GM19395 (cell line): ENCODE measurements around the gene TUBB.
"Not testable (repeated sequence)": the region's sequence is repeated elsewhere in the genome, so short reads cannot be mapped to it uniquely, and the experiment has no call there.

Experiments
- ATAC-seq: cut with Tn5 transposase; IDR thresholded peaks from one replicate; pipeline ENCODE4 v1.9.1; 2021; ENCODE audit warnings: mild to moderate bottlenecking, moderate library complexity; ENCODE audit not compliant: unreplicated experiment

TUBB gene

DNA sequence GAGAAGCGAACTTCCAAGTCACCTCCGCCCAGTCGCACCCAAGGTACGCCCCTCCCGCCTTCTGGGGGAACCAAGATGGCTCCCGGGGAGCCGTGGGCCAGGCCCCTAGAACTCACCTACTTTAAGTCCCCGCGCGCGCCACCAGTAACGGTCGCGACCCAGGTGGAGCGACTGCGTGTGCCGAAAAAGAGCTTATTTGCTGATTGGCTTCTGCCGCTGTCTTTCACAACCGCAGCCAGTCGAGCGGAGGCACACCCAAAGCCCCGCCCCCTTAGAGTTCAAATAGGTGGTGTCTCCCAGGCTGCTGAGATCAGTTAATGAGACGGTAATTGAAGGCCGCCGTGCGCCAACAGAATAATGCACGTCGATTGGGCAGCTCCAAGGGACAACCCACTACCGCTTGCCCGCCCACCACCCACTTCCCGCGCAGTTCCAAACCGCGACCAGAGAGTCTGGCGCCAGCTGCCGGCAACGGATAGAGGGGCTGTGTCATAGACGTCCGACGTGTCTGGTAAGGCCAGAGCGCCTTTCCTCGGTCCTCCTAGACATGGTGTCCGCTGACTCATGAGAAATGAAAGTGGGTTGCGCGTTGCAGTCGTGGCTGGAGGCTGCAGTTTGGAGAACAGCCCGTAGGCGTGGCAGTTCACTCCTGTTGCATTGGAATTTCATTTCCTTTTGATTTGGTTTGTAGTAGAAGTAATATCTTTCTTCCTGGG is 2.9 kb upstream of the TUBB start, which contains the start of gene MDC1:
MDC1 (minus strand) TSS at position 153 of the 716 bp plus-strand sequence. CDS start 2,106 bp downstream, outside the sequence.
- peak; percentile 80 for ATAC-seq

DNA sequence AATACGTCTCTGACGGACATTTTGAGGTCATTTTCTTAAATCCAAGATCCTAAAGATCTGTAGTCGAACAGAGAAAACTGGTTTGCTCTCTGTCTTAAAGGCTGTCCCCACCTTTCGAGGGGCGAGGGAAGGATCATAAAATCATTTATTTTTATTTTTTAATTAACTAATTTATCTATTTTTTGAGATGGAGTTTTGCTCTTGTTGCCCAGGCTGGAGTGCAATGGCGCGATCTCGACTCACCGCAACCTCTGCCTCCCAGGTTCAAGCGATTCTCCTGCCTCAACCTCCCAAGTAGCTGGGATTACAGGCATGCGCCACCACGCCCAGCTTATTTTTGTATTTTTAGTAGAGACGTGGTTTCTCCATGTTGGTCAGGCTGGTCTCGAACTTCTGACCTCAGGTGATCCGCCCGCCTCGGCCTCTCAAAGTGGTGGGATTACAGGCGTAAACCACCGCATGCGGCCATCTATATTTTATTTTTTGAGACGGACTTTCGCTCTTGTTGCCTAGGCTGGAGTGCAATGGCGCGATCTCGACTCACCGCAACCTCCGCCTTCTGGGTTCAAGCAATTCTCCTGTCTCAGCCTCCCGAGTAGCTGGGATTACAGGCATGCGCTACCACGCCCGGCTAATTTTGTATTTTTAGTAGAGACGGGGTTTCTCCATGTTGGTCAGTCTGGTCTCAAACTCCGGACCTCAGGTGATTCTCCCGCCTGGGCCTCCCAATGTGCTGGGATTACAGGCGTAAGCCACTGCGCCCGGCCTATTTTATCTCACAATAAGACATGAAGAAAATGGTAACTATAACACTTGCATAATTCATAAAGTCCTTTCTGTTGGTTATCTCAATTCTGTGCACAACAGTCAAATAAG is 2.1 kb upstream of the TUBB start:
- not testable (repeated sequence) for ATAC-seq

DNA sequence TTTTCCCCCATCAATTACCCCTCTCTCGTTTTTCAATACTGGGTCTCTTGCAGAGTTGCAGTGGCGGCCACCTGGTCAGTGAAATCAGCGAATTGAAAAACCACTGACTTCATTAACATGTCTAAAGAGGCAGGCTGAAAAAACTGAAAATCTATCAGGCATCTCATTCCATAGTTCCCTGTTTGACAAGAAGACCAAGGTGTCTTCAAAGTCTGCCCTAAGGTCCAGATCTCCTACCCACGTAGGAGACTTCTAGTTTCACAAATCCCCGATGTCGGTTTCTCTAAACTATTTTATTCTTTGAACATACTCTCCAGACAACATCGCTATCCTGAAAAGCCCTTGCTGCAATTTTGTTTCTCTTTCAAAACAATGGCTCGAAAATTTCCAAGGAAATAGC is 796 bp upstream of the TUBB start:
- no peak for ATAC-seq

DNA sequence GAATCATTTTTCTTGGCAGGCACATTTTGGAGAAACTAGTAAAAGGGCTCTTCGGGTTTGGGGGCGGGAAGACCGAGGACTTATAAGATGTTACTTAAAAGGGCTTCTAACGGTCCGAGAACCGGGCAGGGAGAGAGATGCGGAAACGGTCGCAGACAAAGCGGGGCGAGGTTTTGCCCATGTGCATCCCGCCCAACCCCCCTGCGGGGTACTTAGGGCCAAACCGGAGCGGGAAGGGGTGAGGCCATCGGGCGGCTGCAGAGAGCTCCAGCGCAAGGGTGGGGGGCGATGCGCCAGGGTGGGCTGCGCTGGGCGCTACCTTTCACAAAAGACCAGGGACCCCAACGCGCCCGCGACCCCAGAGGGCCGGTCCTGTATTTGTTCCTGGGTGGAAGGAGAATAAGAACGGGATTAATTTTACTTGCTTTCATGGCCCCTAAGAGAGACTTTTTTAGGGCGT is 616 bp downstream of the TUBB start:
- ATAC-seq, result no peak

DNA sequence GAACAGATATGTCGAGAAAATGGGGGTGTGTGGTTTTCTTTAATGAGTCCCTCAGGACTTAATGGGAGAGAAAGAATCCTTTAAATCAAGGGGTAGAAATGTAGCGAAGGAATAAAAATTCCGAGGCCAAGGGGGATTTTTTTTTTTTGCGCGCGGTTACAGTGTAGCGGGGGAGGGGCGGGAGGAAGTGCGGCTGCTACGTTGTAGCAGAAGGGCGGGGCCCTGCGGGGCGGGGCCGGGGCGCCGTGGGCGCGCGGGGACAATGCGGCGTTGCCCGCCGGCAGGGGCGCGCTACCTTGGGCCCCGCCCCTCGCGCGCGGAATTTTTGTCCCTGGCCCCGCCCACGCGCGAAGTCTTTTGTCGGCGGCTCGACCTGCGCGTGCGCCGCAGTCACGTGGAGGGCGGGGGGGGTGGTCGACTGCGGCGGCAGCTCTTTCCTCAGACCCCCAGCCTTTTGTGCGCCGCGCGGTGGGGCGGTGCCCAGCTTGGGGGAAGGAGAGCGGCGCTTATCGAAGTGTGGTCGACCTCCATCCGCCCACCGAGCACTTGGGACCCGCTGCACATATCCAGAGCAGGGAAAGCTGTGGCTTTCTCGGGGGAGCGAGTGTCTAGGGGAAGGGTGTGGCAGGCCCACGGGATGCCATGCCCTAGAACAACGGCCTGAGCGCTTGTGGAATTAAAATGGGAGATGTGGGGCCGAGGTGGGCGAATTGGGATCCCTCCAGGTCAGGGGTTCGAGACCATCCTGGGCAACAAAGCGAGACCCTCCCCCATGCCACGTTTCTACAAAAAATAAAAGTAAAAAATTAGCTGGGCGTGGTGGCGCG is 1.3 kb downstream of the TUBB start:
- no peak for ATAC-seq

DNA sequence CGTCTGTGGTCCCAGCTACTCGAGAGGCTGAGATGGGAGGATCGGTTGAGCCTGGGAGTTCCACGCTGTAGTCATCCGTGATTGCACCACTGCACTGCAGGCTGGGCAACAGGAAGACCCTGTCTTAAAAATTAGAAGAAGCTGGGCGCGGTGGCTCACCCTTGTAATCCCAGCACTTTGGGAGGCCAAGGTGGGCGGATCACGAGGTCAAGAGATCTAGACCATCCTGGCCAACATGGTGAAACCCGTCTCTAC is 1.8 kb downstream of the TUBB start:
- not testable (repeated sequence) for ATAC-seq

DNA sequence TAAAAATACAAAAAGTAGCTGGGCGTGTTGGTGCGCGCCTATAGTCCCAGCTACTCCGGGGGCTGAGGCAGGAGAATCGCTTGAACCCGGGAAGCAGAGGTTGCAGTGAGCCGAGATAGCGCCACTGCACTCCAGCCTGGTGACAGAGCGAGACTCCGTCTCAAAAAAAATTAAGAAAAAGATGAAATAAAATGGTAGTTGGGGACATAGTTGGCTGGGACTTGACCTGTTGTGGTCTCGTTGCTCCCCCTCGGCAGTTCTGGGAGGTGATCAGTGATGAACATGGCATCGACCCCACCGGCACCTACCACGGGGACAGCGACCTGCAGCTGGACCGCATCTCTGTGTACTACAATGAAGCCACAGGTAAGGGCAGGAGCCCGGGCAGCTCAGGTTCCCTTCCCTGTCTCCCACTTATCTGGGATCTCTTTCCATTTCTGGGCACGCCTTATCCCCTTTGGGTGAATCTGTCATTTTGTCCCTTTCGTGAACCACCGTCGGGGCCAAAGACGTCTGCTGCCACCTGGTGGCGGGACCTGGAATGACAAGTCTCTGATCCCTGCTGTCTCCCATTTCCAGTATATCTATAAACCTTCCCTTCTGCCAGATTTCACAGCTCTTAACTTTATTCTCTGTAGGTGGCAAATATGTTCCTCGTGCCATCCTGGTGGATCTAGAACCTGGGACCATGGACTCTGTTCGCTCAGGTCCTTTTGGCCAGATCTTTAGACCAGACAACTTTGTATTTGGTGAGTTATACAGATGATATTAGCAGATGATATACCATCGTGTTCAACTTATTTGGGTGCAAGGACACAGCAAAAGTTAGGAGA is 2.3 kb downstream of the TUBB start:
- peak; percentile 30 for ATAC-seq

DNA sequence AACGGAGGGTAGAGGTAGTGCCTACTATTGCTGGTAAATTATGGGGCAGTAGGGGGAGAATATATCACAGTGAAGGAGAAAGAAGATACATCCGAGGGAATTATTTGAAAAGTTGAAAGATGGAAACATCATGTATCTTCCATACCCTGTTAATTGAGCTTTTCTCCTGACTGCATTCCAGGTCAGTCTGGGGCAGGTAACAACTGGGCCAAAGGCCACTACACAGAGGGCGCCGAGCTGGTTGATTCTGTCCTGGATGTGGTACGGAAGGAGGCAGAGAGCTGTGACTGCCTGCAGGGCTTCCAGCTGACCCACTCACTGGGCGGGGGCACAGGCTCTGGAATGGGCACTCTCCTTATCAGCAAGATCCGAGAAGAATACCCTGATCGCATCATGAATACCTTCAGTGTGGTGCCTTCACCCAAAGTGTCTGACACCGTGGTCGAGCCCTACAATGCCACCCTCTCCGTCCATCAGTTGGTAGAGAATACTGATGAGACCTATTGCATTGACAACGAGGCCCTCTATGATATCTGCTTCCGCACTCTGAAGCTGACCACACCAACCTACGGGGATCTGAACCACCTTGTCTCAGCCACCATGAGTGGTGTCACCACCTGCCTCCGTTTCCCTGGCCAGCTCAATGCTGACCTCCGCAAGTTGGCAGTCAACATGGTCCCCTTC is 3.1 kb downstream of the TUBB start:
- ATAC-seq, result not testable (repeated sequence)

DNA sequence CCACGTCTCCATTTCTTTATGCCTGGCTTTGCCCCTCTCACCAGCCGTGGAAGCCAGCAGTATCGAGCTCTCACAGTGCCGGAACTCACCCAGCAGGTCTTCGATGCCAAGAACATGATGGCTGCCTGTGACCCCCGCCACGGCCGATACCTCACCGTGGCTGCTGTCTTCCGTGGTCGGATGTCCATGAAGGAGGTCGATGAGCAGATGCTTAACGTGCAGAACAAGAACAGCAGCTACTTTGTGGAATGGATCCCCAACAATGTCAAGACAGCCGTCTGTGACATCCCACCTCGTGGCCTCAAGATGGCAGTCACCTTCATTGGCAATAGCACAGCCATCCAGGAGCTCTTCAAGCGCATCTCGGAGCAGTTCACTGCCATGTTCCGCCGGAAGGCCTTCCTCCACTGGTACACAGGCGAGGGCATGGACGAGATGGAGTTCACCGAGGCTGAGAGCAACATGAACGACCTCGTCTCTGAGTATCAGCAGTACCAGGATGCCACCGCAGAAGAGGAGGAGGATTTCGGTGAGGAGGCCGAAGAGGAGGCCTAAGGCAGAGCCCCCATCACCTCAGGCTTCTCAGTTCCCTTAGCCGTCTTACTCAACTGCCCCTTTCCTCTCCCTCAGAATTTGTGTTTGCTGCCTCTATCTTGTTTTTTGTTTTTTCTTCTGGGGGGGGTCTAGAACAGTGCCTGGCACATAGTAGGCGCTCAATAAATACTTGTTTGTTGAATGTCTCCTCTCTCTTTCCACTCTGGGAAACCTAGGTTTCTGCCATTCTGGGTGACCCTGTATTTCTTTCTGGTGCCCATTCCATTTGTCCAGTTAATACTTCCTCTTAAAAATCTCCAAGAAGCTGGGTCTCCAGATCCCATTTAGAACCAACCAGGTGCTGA is 3.9 kb downstream of the TUBB start:
- ATAC-seq, result not testable (repeated sequence)

DNA sequence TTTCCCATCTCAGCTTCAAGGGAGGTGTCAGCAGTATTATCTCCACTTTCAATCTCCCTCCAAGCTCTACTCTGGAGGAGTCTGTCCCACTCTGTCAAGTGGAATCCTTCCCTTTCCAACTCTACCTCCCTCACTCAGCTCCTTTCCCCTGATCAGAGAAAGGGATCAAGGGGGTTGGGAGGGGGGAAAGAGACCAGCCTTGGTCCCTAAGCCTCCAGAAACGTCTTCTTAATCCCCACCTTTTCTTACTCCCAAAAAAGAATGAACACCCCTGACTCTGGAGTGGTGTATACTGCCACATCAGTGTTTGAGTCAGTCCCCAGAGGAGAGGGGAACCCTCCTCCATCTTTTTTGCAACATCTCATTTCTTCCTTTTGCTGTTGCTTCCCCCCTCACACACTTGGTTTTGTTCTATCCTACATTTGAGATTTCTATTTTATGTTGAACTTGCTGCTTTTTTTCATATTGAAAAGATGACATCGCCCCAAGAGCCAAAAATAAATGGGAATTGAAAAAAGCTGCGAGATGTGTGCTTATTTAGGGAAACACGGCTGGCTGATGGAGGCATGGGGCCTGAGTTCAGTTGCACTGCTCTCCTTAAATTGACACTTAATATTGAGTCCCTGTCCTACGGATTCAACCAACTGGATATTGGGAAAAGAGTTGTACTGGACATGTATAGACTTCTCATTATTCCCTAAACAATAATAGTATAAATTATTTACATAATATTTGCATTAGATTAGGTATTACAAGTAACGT is 4.9 kb downstream of the TUBB start:
- no peak for ATAC-seq

DNA sequence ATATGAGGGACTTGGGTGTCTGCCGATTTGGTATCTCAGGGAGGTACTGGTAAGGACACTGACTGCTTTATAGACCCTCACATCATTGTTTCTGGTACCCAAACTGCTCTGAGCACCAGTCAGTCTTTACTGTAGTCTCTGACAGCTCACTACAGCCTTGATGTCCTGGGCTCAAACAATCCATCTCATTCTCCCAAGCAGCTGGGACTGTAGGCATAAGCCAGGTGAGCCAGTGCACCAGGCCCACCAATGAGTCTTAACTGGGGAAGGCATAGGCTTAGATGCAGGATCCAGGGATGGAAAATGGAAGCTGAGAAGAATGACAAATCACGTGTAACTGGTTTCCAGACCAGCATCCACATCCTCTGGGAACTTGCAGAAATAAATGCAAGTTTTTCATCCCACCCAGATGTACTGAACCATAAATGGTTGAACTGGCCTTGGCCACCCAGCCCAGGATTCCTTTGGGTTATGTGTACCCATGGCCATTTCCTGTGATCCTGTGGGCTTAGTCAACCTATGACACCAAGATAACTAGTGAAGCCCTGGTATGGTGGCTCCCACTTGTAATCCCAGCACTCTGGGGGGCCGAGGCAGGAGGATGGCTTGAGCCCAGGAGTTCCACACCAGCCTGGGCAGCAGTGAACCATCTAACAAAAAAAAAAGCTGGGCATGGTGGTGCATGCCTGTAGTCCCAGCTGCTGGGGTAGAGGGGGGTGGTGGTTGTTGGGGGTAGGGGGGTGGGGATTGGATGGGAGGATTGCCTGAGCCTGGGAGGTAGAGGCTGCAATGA is 5.8 kb downstream of the TUBB start:
- ATAC-seq, result no peak

DNA sequence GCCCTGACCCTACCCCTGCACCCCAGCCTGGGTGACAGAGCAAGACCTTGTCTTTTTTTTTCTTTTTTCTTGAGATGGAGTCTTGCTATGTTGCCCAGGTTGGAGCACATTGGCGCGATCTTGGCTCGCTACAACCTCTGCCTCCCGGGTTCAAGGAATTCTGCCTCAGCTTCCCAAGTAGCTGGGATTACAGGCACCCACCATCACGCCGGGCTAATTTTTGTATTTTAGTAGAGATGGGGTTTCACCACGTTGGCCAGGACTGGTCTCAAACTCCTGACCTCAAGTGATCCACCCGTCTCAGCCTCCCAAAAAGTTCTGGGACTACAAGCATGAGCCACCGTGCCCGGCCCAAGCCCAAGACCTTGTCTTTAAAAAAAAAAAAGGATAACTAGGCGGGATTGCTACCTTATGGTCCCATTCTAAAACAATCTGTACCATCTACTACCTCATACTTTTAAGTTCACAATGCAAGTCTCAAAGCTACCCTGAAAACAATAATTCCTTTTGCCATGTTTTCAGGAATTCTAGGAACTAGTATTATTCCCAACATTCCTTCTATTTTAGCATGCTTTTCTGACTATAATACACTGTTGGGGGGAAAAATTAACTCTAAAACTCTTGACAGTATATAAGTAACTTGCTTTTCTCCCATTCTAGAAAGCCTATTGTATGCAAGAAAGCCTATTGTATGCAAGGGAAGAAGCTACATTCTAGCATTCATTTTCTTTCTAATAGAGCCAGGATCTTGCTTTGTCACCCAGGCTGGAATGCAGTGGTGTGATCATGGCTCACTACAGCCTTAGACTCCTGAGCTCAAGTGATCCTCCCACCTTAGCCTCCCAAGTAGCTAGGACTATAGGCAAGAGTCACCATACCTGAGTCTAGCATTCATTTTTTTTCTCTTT is 6.6 kb downstream of the TUBB start:
- no peak for ATAC-seq

DNA sequence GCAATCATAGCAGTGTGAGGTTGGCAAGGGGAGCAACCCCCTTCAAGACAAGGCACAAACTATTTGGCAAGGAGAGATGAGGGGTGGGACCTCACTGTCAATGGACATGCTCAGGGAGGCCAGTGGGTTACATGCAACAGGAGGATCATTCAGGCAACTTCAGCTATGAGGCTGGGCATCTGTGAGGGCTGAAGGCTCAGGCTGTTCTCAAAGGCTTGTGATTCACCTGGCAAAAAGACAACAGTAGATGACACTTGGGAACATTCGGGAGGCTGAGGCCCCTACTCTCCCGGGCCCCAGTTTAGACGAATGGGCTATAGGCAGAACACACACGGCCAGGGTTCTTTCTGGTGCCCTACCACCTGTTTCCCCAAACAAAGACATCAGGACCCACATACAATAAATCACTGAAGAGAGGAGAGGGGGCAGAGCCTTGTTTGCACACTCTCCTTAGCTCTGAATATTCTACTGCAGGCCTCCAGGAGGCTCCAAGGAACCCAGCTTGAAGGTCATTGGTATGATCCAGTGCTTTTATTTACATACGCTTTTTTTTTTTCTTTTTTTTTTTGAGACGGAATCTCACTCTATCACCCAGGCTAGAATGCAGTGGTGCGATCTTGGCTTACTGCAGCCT is 7.9 kb downstream of the TUBB start:
- ATAC-seq, result no peak

DNA sequence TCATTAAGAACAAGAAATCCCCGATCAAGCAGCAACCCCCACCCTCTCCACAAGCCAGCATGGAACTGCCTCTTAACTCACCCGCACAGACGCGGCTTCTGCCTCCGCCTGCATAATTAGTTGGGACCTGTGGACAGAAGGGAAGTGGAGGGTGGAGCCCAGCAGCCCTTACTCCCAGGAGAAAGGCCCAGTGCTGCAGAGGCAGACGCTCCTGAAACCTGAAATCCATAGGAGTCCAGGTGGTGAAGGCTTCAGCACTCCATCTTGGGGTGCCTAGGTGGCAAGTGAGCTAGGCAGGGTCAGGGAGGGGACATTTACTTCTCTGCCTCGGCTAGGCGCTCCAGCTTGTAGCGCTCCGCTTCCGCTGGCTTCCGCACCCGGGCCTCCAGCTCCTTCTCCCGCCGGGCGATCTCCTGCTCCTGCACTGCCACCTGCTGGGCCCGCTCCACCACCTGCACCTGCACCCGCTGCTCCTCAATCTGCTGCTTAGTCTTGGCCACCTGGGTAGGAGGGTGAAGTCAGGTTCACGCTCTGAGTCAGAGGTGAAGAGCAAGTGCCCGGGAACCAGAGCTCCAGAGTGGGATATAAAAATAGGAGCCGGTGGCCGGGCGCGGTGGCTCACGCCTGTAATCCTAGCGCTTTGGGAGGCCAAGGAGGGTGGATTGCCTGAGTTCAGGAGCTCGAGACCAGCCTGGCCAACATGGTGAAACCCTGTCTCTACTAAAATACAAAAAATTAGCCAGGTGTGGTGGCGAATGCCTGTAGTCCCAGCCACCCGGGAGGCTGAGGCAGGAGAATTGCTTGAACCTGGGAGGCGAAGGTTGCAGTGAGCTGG is 10.7 kb downstream of the TUBB start:
- no peak for ATAC-seq
